NB4 (cell line): Measurements from ENCODE around the gene EPHB1.

ENCODE experiments used
- POLR2A ChIP-seq: IDR thresholded peaks from 2 replicates; pipeline ENCODE4 v1.6.1; 2011; ENCODE audit warnings: mild to moderate bottlenecking; ENCODE audit not compliant: insufficient read length; ENCODE audit errors: extremely low read depth
- TF ChIP-seq, protein P1 (sequence below): IDR thresholded peaks from one replicate; pipeline ENCODE4 v1.5.1; 2012; ENCODE audit warnings: low read depth, low read length

DNA sequence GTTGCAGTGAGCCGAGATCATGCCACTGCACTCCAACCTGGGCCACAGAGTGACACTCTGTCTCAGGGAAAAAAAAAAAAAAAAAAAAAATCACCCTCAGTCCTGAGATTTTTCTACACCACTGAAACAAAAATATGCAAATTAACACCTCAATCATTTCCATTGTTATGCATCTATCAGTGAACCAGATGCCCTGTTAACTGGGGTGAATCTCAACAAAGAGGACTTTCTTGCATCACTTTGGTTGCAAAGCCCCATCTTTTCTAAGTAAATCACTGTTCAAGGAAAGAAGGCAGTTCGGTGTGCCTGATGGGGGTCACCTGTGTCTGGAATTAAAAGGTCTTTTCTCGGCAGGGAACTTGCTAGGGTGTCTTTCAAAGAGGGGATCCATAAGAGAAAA is 421.6 kb downstream of the EPHB1 start:
- TF ChIP-seq, protein P1, sequence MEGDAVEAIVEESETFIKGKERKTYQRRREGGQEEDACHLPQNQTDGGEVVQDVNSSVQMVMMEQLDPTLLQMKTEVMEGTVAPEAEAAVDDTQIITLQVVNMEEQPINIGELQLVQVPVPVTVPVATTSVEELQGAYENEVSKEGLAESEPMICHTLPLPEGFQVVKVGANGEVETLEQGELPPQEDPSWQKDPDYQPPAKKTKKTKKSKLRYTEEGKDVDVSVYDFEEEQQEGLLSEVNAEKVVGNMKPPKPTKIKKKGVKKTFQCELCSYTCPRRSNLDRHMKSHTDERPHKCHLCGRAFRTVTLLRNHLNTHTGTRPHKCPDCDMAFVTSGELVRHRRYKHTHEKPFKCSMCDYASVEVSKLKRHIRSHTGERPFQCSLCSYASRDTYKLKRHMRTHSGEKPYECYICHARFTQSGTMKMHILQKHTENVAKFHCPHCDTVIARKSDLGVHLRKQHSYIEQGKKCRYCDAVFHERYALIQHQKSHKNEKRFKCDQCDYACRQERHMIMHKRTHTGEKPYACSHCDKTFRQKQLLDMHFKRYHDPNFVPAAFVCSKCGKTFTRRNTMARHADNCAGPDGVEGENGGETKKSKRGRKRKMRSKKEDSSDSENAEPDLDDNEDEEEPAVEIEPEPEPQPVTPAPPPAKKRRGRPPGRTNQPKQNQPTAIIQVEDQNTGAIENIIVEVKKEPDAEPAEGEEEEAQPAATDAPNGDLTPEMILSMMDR = no peak
- TF ChIP-seq POLR2A = no peak
